Amniotic stem cell (primary cell): ENCODE results near the gene MCM3AP.

Experiments
- DNase-seq: peaks from one replicate; lab custom pipeline; 2025; lab: John Stamatoyannopoulos, UW

MCM3AP gene

DNA sequence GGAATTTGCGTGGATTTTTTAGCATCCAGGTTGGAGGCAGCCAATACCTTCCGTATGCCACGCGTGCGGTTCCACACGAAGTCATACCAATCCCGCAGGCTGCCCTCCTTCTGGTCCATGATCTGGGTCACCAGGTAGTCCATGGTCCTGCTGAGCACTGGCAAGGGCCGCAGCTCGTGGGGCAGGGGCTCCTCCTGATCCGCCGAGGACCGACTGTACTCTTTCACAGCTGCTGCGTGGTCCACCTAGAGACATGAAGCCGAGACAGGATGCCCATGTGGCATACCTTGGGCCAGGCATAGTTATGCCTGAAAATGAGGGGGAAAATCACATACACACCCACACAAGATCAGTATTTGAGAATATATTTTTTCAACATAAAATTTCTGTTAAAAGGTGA is 12.1 kb downstream of the MCM3AP start:
- no peak for DNase-seq

- DNase-seq: no peak
Observed at GRCh38 chr21:46269466-46269865, 15.9 kb downstream of the MCM3AP start.

DNA sequence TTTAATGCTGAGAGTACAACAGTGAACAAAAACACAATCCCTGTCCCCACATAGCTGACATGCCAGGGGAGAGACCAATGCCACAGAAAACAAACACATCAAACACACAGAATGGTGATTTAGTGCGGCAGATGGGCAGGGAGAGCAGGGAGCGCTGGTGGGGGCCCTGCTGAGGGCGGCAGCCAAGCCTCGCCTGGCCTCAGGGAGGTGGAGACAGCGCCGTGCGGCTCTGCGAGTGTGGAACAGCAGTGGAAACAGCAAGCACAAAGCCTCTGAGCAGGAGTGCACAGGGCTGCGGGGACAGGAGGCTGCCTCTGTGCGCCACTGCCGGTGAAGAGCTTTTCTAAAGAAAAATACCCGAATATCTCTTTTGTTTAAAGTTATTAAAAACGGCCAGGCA is 17.0 kb downstream of the MCM3AP start:
- DNase-seq: no peak

DNA sequence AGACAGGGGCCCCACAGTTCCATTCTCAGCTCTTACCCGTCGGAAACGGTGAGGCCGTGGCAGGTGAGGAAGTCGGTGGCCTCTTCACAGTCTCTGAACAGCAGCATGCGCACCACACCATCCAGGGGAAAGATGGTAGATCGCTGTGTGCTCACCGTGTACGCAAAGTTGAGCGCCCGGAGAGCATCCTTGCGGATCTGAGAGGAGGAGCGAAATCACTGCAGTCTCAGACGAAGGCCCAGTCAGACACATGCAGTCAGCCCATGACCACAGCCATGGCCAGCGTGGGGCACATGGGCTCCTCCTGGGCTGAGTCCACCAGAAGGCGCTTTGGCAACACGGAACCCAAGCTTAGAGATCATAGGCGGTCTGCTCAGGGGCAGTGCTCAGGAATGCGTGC is 18.5 kb downstream of the MCM3AP start:
- no peak for DNase-seq

DNA sequence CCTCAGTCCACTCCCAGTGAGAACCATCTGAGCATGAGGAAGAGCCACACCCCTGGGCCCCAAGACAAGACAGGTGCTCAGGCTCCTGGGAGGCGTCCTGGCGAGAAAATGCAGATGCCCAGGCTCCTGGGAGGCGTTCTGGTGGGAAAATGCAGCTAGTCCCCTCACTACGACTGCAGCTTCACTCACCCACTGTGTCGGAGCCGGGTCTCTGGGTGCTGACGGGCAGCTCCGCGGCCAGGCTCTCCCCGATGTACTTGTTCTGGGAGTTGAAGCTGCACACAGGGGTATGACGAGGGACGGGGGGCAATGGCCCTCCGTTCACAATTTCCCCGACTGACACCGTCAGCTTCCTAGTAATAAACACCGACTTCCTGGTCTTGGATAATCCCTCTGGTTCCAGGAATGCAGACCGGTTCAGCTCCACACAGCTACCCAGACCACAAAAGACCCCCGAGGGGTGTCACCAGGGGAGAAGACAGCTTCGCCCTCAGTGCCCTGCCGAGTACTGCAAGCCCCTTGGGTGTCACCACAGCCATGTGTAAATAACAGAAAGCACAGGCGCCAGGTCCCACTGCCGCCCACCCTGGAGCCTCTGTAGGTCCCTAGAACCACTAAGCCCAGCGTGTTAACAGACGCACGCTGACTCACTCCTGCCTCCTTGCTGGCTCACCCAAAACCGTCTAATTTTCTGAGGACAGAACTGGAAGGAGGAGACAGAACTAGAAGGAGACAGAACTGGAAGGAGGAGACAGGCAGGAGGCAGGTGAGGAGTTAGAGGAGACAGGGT is 19.5 kb downstream of the MCM3AP start:
- no peak for DNase-seq

DNA sequence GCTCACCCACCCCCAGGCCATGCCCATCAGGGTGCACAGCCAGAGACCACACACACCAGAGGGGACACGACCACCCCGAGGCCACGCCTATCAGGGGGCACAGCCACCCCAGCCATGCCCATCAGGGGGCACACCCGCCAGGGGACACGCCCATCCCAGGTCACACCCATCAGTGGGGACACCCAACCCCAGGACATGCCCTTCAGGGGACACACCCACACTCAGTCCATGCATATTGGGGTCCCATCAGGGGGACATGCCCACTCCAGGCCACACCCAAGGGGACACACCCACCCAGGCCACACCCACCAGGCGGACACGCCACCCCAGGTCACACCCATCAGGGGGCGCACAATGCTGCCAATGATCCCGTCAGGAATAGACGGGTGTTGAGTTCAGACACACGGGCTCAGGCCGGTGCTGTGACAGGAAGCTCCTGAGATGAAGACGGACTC is 20.7 kb downstream of the MCM3AP start:
- DNase-seq: no peak

GRCh38 chr21:46264046-46264689 is 21.2 kb downstream of the MCM3AP start:
- DNase-seq: no peak

DNA sequence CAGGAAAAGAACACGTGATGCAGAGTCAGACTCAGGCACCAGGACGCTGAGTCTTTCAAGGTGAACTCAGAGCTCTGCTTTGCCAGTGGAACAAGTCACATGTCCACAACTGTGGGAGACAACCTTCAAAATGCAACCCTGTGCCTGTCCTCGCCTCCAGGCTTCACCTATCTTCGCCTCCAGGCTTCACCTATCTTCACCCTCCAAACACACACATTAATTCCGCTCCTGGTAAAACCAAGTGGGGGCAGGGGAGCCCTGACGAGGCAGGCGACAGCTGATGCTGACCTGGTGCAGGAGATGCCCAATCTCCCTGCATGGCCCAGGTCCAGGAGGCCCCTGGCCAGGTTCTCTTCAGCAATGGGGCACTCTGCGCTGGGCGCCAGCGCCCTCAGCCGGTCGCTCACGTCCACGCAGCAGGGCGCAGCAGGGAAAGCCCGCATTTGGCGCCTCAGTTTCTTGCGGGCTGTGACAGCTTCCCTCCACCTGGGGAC is 28.9 kb downstream of the MCM3AP start:
- no peak for DNase-seq

- DNase-seq: no peak
Observed at GRCh38 chr21:46255758-46256337, 29.6 kb downstream of the MCM3AP start.

DNA sequence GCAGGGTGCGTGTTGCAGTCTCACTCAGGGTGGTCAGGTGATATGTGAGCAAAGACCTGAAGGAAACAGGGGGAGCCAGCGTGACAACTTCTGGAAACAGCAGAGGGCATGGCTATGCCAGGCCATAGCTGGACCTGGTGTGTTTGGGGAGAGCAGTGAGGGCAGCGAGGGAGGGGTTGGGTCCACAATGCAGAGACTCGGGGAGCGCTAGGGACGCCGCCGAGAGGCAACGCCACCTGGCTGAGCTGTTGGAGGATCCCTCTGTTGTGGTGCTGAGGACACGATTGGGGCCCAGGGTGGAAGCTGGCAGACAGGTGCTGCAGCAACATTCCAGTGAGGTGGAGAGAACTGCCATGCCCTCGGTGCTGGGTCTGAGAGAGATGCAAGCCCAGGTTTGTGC is 30.2 kb downstream of the MCM3AP start:
- DNase-seq: no peak

- DNase-seq: no peak
Observed at GRCh38 chr21:46254208-46254975, 31.0 kb downstream of the MCM3AP start.

DNA sequence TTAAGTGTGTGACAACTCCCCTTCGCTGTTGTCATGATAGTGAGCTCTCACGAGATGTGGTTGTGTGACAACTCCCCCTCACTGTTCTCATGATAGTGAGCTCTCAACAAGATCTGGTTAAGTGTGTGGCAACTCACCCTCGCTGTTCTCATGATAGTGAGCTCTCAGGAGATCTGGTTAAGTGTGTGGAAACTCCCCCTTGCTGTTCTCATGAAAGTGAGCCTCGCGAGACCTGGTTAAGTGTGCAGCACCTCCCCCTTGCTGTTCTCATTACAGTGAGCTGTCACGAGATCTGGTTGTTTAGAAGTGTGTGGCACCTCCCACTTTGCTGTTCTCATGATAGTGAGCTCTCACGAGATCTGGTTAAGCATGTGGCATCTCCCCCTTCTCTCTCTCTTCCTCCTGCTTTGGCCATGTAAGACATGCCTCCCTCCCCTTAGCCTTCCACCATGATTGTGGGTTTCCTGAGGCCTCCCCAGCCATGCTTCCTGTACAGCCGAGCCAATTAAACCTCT is 31.7 kb downstream of the MCM3AP start:
- no peak for DNase-seq

- DNase-seq: no peak
Observed at GRCh38 chr21:46252840-46253239, 32.6 kb downstream of the MCM3AP start.

- DNase-seq: no peak
Observed at GRCh38 chr21:46250146-46250725, 35.2 kb downstream of the MCM3AP start.

DNA sequence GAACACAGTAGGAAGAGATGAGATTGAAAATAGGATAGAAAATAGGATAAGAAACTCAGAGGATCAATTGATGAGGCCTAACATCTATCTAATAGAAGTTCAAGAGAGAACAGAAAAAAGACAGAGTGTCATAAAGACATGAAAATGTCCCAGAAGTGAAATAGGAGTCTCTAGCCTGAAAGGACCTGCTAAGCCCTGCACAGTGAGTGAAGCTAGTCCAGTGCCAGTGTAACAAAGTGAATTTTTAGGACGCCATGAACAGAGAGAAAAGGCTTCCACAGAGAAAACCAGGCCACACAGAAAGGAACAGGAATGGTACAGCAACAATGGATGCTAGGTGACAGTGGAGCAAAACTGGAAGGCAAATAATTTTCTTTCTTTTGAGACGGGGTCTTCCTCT is 36.6 kb downstream of the MCM3AP start:
- DNase-seq: no peak

DNA sequence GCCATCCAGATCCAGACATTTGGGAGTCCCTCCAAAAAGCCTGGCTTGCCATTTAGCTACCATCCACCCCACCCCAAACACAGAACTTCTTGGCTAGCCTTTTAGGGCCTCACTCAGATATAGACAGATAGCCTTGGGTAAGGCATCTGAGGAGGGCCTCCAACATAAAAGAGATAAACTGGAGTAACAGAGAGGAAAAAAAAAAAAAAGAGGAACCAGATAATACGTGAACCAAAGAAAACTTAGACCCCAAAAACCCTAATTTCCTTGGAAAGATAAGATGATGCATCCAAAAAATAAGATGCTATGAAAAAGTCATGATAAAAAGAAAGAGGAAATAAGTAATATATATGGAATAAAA is 37.0 kb downstream of the MCM3AP start:
- no peak for DNase-seq

GRCh38 chr21:46247699-46248421 is 37.6 kb downstream of the MCM3AP start:
- DNase-seq: no peak

- DNase-seq: no peak
Observed at GRCh38 chr21:46246345-46246744, 39.1 kb downstream of the MCM3AP start.

- no peak for DNase-seq
Observed at GRCh38 chr21:46245213-46245915, 40.0 kb downstream of the MCM3AP start.

DNA sequence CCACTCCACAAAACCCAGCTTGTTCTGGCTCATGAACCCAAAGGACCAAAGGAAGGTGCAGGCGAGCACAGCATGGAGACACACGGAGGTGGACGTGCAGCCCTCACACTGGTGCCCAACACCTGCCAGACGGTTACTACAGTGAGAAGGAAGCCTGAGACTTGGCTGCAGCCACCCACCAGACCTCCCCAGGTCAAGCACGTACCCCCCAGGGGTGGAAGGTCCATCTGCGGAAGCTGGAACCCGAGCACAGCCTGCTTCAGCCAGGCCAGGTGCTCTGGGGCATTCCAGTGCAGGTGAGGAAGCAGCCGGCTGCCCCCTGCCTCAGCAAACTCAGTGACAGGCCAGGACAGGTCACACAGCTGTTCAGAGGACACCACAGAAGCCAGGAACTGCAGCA is 40.8 kb downstream of the MCM3AP start:
- DNase-seq: no peak

- no peak for DNase-seq
Observed at GRCh38 chr21:46243960-46244361, 41.5 kb downstream of the MCM3AP start.
